AG09319 (cell line): Measurements from ENCODE around the gene TRAPPC4.
"Not testable (repeated sequence)": the region's sequence is repeated elsewhere in the genome, so short reads cannot be mapped to it uniquely, and the experiment has no call there.

ENCODE experiments used
- DNase-seq: peaks from one replicate; pipeline ENCODE4 v3.0.0-alpha.2; 2010; ENCODE audit warnings: low read depth; ENCODE audit errors: extremely low read depth
- TF ChIP-seq, protein P1 (sequence below): IDR thresholded peaks from 2 replicates; pipeline ENCODE4 v1.5.1; 2011; ENCODE audit warnings: low read depth, mild to moderate bottlenecking, inconsistent platforms, low read length, moderate library complexity

TRAPPC4 gene

DNA sequence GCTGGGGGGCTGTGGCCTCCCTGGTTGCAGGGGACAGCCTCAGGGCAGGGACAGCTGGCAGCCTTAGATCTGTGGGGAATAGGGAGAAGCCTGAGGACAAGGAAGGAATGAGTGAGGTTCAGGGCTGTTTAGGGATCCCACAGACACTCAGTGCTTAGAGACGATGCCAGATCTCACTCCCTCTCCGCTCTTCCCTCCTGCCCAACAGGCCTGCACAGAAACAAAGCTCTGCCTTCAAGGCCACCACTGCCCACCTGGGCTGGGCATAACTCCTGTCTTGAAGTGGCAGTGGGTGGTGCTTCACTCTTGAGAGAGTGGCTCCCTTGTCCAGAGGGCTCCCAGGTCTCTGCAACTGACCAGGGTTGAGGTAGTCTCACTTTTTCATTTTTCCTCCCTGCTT is 33.7 kb upstream of the TRAPPC4 start:
- no peak for DNase-seq
- TF ChIP-seq, protein P1, sequence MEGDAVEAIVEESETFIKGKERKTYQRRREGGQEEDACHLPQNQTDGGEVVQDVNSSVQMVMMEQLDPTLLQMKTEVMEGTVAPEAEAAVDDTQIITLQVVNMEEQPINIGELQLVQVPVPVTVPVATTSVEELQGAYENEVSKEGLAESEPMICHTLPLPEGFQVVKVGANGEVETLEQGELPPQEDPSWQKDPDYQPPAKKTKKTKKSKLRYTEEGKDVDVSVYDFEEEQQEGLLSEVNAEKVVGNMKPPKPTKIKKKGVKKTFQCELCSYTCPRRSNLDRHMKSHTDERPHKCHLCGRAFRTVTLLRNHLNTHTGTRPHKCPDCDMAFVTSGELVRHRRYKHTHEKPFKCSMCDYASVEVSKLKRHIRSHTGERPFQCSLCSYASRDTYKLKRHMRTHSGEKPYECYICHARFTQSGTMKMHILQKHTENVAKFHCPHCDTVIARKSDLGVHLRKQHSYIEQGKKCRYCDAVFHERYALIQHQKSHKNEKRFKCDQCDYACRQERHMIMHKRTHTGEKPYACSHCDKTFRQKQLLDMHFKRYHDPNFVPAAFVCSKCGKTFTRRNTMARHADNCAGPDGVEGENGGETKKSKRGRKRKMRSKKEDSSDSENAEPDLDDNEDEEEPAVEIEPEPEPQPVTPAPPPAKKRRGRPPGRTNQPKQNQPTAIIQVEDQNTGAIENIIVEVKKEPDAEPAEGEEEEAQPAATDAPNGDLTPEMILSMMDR = no peak

DNA sequence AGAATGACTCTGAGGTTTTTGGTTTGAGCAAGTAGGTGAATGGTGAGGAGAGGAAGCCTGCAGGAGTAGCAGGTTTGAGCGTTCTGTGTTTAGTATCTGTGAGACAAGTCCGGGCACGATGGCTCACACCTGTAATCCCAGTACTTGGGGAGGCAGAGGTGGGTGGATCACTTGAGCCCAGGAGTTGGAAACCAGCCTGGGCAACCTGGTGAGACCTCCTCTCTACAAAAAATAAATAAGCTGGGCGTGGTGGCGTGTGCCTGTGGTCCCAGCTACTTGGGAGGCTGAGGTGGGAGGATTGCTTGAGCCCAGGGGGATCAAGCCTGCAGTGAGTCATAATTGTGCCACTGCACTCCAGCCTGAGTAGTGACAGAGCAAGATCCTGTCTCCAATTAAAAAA is 30.3 kb upstream of the TRAPPC4 start:
- no peak for DNase-seq

GRCh38 chr11:118991486-118992038 is 27.0 kb upstream of the TRAPPC4 start:
- DNase-seq = not testable (repeated sequence)

More for the DNA sequence above, 30.3 kb upstream of the TRAPPC4 start:
- TF ChIP-seq, protein P1 = no peak

DNA sequence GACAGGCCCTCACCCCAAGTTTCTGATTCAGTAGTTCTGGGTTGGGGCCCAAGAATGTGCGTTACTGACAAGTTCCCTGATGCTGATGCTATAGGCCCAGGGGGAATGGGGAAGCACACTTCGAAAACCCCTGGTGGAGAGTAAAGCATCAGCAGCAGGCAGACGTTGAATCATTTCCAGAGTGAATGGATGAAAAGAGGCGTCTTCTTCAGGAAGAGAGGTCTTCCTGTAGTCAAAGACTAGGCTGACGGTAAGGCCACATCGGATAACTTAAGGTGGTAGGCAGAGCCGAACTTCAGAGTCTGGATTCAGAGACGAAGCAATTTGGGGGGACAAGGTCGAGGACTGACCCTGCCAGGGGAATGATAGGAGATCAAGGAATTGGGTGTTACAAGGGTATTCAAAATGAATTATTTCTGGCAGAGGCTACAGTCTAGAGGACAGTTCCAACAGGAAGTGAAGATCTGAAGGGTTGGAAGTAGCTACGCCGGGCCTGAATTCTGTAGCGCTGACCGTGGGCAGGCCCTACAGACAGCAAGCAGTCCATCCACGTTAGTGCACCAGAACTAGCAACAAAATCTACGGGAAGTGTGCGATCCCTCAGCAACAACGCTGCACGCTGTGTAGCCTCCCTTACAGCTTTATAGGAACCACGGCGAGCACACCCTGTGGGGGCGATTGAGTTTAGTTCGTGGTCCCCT is 21.5 kb upstream of the TRAPPC4 start:
- DNase-seq = no peak

GRCh38 chr11:118997627-118998387 is 20.8 kb upstream of the TRAPPC4 start, which contains the start of gene CENATAC:
Gene CENATAC (plus strand): TSS chr11:118998138. CDS start chr11:118998198, 60 bp downstream.
- TF ChIP-seq, protein P1 = no peak
- DNase-seq = peak; percentile 67

More for the DNA sequence above, 21.5 kb upstream of the TRAPPC4 start:
- TF ChIP-seq, protein P1 = peak; percentile 3

DNA sequence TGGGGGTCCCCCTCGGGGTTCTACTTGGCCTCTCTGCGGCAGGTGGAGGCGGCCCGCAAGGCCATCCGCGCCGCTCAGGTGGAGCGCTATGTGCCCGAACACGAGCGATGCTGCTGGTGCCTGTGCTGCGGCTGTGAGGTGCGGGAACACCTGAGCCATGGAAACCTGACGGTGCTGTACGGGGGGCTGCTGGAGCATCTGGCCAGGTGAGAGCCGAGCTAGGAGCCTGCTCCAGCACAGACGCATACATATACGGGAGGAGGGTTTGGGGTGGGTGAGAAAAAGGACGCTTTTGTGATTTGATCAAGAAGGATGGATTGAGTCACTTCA is 20.2 kb upstream of the TRAPPC4 start:
- DNase-seq = no peak
- TF ChIP-seq, protein P1 = no peak

GRCh38 chr11:118998822-118999221 is 19.7 kb upstream of the TRAPPC4 start:
- TF ChIP-seq, protein P1 = no peak
- no peak for DNase-seq
